OCI-LY3 (cell line): ENCODE measurements around the gene STAB1.

Experiments used
- H2AFZ ChIP-seq: fragments of 200-600, 300-600 bp; shearing (Covaris generic); 2 replicates; pipeline ENCODE4 v1.6.0; 2014; ENCODE audit warnings: antibody characterized with exemption, low read depth, low read length
- H3K27ac ChIP-seq: fragments of 200-600, 300-600 bp; sonication (generic); 2 replicates; pipeline ENCODE4 v1.5.1; 2014; ENCODE audit warnings: mild to moderate bottlenecking, low read length, moderate library complexity, mixed read lengths
- H3K27me3 ChIP-seq: fragments of 200-600, 300-600 bp; sonication (generic); 2 replicates; pipeline ENCODE4 v1.6.1; 2014; ENCODE audit warnings: low read depth, low read length, mixed read lengths
- H3K36me3 ChIP-seq: fragments of 200-600, 300-600 bp; sonication (generic); replicated peaks from 2 replicates; pipeline ENCODE3; 2014; ENCODE audit warnings: low read depth, low read length, mixed read lengths
- H3K4me1 ChIP-seq: fragments of 300-600, 200-600 bp; sonication (generic); 2 replicates; pipeline ENCODE4 v1.6.1; 2014; ENCODE audit warnings: low read length, mixed read lengths
- H3K4me2 ChIP-seq: fragments of 200-600, 300-600 bp; sonication (generic); 2 replicates; pipeline ENCODE4 v1.6.1; 2014; ENCODE audit warnings: low read length, mixed read lengths
- H3K4me3 ChIP-seq: fragments of 300-600, 200-600 bp; sonication (generic); 2 replicates; pipeline ENCODE4 v1.5.1; 2014; ENCODE audit warnings: antibody characterized with exemption, mild to moderate bottlenecking, low read length, moderate library complexity
- H3K79me2 ChIP-seq: fragments of 300-600, 200-600 bp; shearing (Covaris generic); 2 replicates; pipeline ENCODE4 v1.6.1; 2014; ENCODE audit warnings: mild to moderate bottlenecking, low read length, mixed read lengths
- H3K9ac ChIP-seq: fragments of 300-600, 200-600 bp; shearing (Covaris generic); 2 replicates; pipeline ENCODE4 v1.6.0; 2014; ENCODE audit warnings: mild to moderate bottlenecking, low read length, moderate library complexity
- H3K9me3 ChIP-seq: fragments of 200-600, 300-600 bp; shearing (Covaris generic); 2 replicates; pipeline ENCODE4 v1.6.1; 2014; ENCODE audit warnings: low read length, mixed read lengths; ENCODE audit not compliant: insufficient read depth
- H4K20me1 ChIP-seq: fragments of 200-600, 300-600 bp; sonication (generic); 2 replicates; pipeline ENCODE4 v1.6.1; 2016; ENCODE audit warnings: low read length, mixed read lengths; ENCODE audit not compliant: insufficient read depth
- CTCF ChIP-seq: fragments of 200-600, 300-600 bp; sonication (generic); IDR thresholded peaks from 2 replicates; pipeline ENCODE4 v1.5.1; 2014; ENCODE audit warnings: antibody characterized with exemption, low read length, low read depth
- EZH2phosphoT487 ChIP-seq: fragments of 200-600 bp; shearing (Covaris generic); IDR thresholded peaks from 2 replicates; pipeline ENCODE4 v1.6.1; 2018; ENCODE audit warnings: antibody characterized with exemption, mixed run types, low read depth

Gene STAB1

GRCh38 chr3:52532517-52532837 lies 37.3 kb downstream of the STAB1 start:
- H3K27me3 ChIP-seq = no peaks in the 10 kb centered on the region
- peaks cover 14% of the 10 kb centered on the region for H3K36me3 ChIP-seq
- H3K9me3 ChIP-seq = no peaks in the 10 kb centered on the region
- H4K20me1 ChIP-seq = peaks cover 26% of the 10 kb centered on the region
- no peak overlapping the region for H3K27ac ChIP-seq
- peak overlapping the region; percentile 90 for H3K4me3 ChIP-seq
- peak overlapping the region; percentile 86 for H3K9ac ChIP-seq
- H3K4me1 ChIP-seq = peaks cover 23% of the 10 kb centered on the region
- TF ChIP-seq EZH2phosphoT487 = no peak
- no peak for TF ChIP-seq CTCF
- H2AFZ ChIP-seq = no peak overlapping the region
- H3K4me2 ChIP-seq = peak overlapping the region; percentile 83
- peaks cover 44% of the 10 kb centered on the region for H3K79me2 ChIP-seq

GRCh38 chr3:52532838-52533622 lies 37.9 kb downstream of the STAB1 start:
- no peak for TF ChIP-seq CTCF
- TF ChIP-seq EZH2phosphoT487 = no peak
- Histone ChIP-seq H4K20me1 (peaks cover 31% of the 10 kb centered on the region), H3K27ac (peak overlapping the region; percentile 25; the same call in 1 of the 2 replicates), H3K9ac (peak overlapping the region; percentile 86), H2AFZ (0 out of 2 replicates have a peak overlapping the region, but pooled peaks have one; percentile 8), H3K9me3 (no peaks in the 10 kb centered on the region), H3K27me3 (no peaks in the 10 kb centered on the region), H3K4me1 (peaks cover 28% of the 10 kb centered on the region), H3K79me2 (peaks cover 50% of the 10 kb centered on the region), H3K4me3 (peak overlapping the region; percentile 90), H3K36me3 (peaks cover 9% of the 10 kb centered on the region), H3K4me2 (peak overlapping the region; percentile 83)

GRCh38 chr3:52533623-52534280 lies 38.6 kb downstream of the STAB1 start, which contains the start of gene NT5DC2:
NT5DC2 (minus strand) TSS chr3:52533857; CDS start chr3:52533737, 120 bp downstream.
- Histone ChIP-seq H2AFZ (peak within 1 kb of the TSS; percentile 82), H3K9me3 (no peaks in the 10 kb centered on the region), H3K4me1 (peaks cover 30% of the 10 kb centered on the region), H4K20me1 (peaks cover 31% of the 10 kb centered on the region), H3K79me2 (peaks cover 57% of the 10 kb centered on the region), H3K4me3 (peak within 1 kb of the TSS; percentile 90), H3K27ac (peak within 1 kb of the TSS; percentile 28; the same call in 1 of the 2 replicates), H3K36me3 (peaks cover 4% of the 10 kb centered on the region), H3K9ac (peak within 1 kb of the TSS; percentile 86), H3K27me3 (no peaks in the 10 kb centered on the region), H3K4me2 (peak within 1 kb of the TSS; percentile 83)
- TF ChIP-seq CTCF (0 out of 2 replicates have a peak, but pooled peaks have one; percentile 18), EZH2phosphoT487 (no peak)
